DND-41 (cell line): ENCODE results near the gene FAM193B.

Experiments
- ATAC-seq: fragments of 200-7000 bp; cut with Tn5 transposase; 3 replicates; pipeline ENCODE4 v1.9.1; 2021; ENCODE audit warnings: low read depth; ENCODE audit not compliant: insufficient read depth
- DNase-seq: peaks from one replicate; pipeline ENCODE4 v3.0.0-alpha.2; 2020
- H2AFZ ChIP-seq: 2 replicates; pipeline ENCODE4 v1.6.0; 2012; ENCODE audit warnings: low read depth, low read length
- H3K27ac ChIP-seq: 2 replicates; pipeline ENCODE4 v1.5.1; 2012; ENCODE audit warnings: low read length, inconsistent platforms
- H3K27me3 ChIP-seq: fragments of 200-600 bp; sonication (generic); 2 replicates; pipeline ENCODE4 v1.6.0; 2012; ENCODE audit warnings: low read length, mild to moderate bottlenecking, inconsistent platforms; ENCODE audit not compliant: insufficient read depth, poor library complexity
- H3K36me3 ChIP-seq: 2 replicates; pipeline ENCODE4 v1.5.1; 2012; ENCODE audit warnings: low read length, inconsistent platforms; ENCODE audit not compliant: insufficient read depth
- H3K4me1 ChIP-seq: 2 replicates; pipeline ENCODE4 v1.5.1; 2012; ENCODE audit warnings: mild to moderate bottlenecking, low read length; ENCODE audit not compliant: insufficient read depth
- H3K4me2 ChIP-seq: 2 replicates; pipeline ENCODE4 v1.6.0; 2012; ENCODE audit warnings: mild to moderate bottlenecking, moderate library complexity, low read length, inconsistent platforms; ENCODE audit not compliant: insufficient read depth
- H3K4me3 ChIP-seq, 2 experiments: fragments of 200-600 bp in 1 of 2; shearing (Covaris generic) in 1 of 2; 2 replicates each; pipeline ENCODE4 v1.5.1; 2012 to 2016; ENCODE audit warnings: inconsistent platforms in 2 of 2, low read length in 2 of 2, mild to moderate bottlenecking in 2 of 2, low read depth in 1 of 2, moderate library complexity in 1 of 2
- H3K79me2 ChIP-seq: 2 replicates; pipeline ENCODE4 v1.6.0; 2012; ENCODE audit warnings: low read length, inconsistent platforms; ENCODE audit not compliant: insufficient read depth
- H3K9ac ChIP-seq: 2 replicates; pipeline ENCODE4 v1.6.0; 2012; ENCODE audit warnings: low read depth, mild to moderate bottlenecking, inconsistent platforms, low read length, moderate library complexity
- H3K9me3 ChIP-seq: 2 replicates; pipeline ENCODE4 v1.5.1; 2012; ENCODE audit warnings: low read length, moderate library complexity, mild to moderate bottlenecking, inconsistent platforms; ENCODE audit not compliant: insufficient read depth, severe bottlenecking
- H4K20me1 ChIP-seq: 2 replicates; pipeline ENCODE4 v1.6.0; 2012; ENCODE audit warnings: low read length; ENCODE audit not compliant: insufficient read depth
- CTCF ChIP-seq: IDR thresholded peaks from 2 replicates; pipeline ENCODE4 v1.5.1; 2012; ENCODE audit warnings: borderline replicate concordance, low read length, moderate library complexity, mild to moderate bottlenecking; ENCODE audit not compliant: poor library complexity, severe bottlenecking; ENCODE audit errors: extremely low read depth
- EZH2 ChIP-seq: IDR thresholded peaks from 3 replicates; pipeline ENCODE4 v1.6.1; 2012; ENCODE audit warnings: borderline replicate concordance, low read depth, mild to moderate bottlenecking, moderate library complexity, low read length, inconsistent platforms; ENCODE audit not compliant: severe bottlenecking

The FAM193B gene

GRCh38 chr5:177530638-177531037, 23.7 kb downstream of the FAM193B start:
- H3K36me3 ChIP-seq: peaks cover 89% of the 10 kb centered on the region
- H3K4me3 ChIP-seq: no peak overlapping the region
- no peak overlapping the region for H3K4me2 ChIP-seq
- no peak for TF ChIP-seq EZH2
- TF ChIP-seq CTCF: no peak
- DNase-seq (no peak), ATAC-seq (no peak)
- no peak overlapping the region for H3K27ac ChIP-seq
- H2AFZ ChIP-seq: no peak overlapping the region
- H3K9me3 ChIP-seq: no peaks in the 10 kb centered on the region
- peaks cover 6% of the 10 kb centered on the region; the same call in 1 of the 2 replicates for H3K79me2 ChIP-seq
- no peak overlapping the region for H3K9ac ChIP-seq
- H4K20me1 ChIP-seq: peaks cover 25% of the 10 kb centered on the region
- no peaks in the 10 kb centered on the region for H3K4me1 ChIP-seq
- no peaks in the 10 kb centered on the region for H3K27me3 ChIP-seq

GRCh38 chr5:177529247-177530203, 24.8 kb downstream of the FAM193B start:
- H3K27ac ChIP-seq: no peak overlapping the region
- no peak overlapping the region for H2AFZ ChIP-seq
- ATAC-seq (no peak), DNase-seq (no peak)
- no peaks in the 10 kb centered on the region for H3K9me3 ChIP-seq
- H3K4me3 ChIP-seq: no peak overlapping the region
- H3K36me3 ChIP-seq: peaks cover 89% of the 10 kb centered on the region
- peaks cover 32% of the 10 kb centered on the region for H4K20me1 ChIP-seq
- H3K4me2 ChIP-seq: no peak overlapping the region
- TF ChIP-seq CTCF: no peak
- no peak for TF ChIP-seq EZH2
- H3K9ac ChIP-seq: no peak overlapping the region
- no peaks in the 10 kb centered on the region for H3K27me3 ChIP-seq
- 0 out of 2 replicates have a peak, but pooled peaks cover 4% of the 10 kb centered on the region for H3K79me2 ChIP-seq
- H3K4me1 ChIP-seq: no peaks in the 10 kb centered on the region

GRCh38 chr5:177528631-177529030, 25.7 kb downstream of the FAM193B start:
- H3K27me3 ChIP-seq: no peaks in the 10 kb centered on the region
- no peak overlapping the region for H3K9ac ChIP-seq
- H4K20me1 ChIP-seq: peaks cover 36% of the 10 kb centered on the region
- H3K79me2 ChIP-seq: no peaks in the 10 kb centered on the region
- H3K9me3 ChIP-seq: no peaks in the 10 kb centered on the region
- no peak overlapping the region for H3K27ac ChIP-seq
- H3K4me1 ChIP-seq: no peaks in the 10 kb centered on the region
- DNase-seq: no peak
- H3K36me3 ChIP-seq: peaks cover 92% of the 10 kb centered on the region
- no peak overlapping the region for H2AFZ ChIP-seq
- TF ChIP-seq CTCF (no peak), EZH2 (no peak)
- H3K4me2 ChIP-seq: no peak overlapping the region
- no peak overlapping the region for H3K4me3 ChIP-seq
- no peak for ATAC-seq
